Chondrocyte (in vitro differentiated cells): ENCODE results near the gene LAMB4. TPM values are rescaled to one million over a fixed set of nuclear protein-coding genes. Genes with fewer than 3 reads are reported as not detected.

Experiments
- DNase-seq: peaks from one replicate; pipeline ENCODE4 v3.0.0; 2021; ENCODE audit warnings: mixed read lengths, low spot score
- H3K27ac Mint-ChIP-seq: one replicate; pipeline ENCODE4 v1.8.0; 2021; ENCODE audit warnings: mild to moderate bottlenecking, moderate library complexity, mixed read lengths; ENCODE audit not compliant: unreplicated experiment
- H3K27me3 Mint-ChIP-seq: 2 replicates; pipeline ENCODE4 v1.8.0; 2021; ENCODE audit warnings: low read depth, mixed read lengths
- H3K36me3 Mint-ChIP-seq: 2 replicates; pipeline ENCODE4 v1.8.0; 2021; ENCODE audit warnings: low read depth, mixed read lengths
- H3K4me1 Mint-ChIP-seq: 2 replicates; pipeline ENCODE4 v1.8.0; 2021; ENCODE audit warnings: low read depth, mild to moderate bottlenecking, mixed read lengths
- H3K4me3 Mint-ChIP-seq: one replicate; pipeline ENCODE4 v1.8.0; 2021; ENCODE audit warnings: mild to moderate bottlenecking, moderate library complexity, mixed read lengths; ENCODE audit not compliant: unreplicated experiment
- H3K9me3 Mint-ChIP-seq: 2 replicates; pipeline ENCODE4 v1.8.0; 2021; ENCODE audit warnings: low read depth, mixed read lengths
- CTCF ChIP-seq: fragments of 200-600 bp; sonication (generic); IDR thresholded peaks from 2 replicates; pipeline ENCODE4 v1.5.0; 2021; ENCODE audit warnings: antibody characterized with exemption, mild to moderate bottlenecking, moderate library complexity
- total RNA-seq: library from RNA; stranded (reverse); gene quantifications from 3 replicates; pipeline ENCODE4 v1.2.1, GENCODE V29; 2021

Gene LAMB4
- total RNA-seq, 1 donor from 2014 or later, result not detected

- no peak for DNase-seq
- H3K4me3 Mint-ChIP-seq, result no peak overlapping the region
- TF ChIP-seq CTCF, result no peak
- no peaks in the 10 kb centered on the region for H3K36me3 Mint-ChIP-seq
- H3K4me1 Mint-ChIP-seq, result peaks cover 56% of the 10 kb centered on the region
- H3K27ac Mint-ChIP-seq, result peak overlapping the region; percentile 77
- H3K9me3 Mint-ChIP-seq, result peaks cover 2% of the 10 kb centered on the region
- H3K27me3 Mint-ChIP-seq, result no peaks in the 10 kb centered on the region
These were observed 102.0 kb downstream of the LAMB4 start for GRCh38 chr7:108028111-108028510.

DNA sequence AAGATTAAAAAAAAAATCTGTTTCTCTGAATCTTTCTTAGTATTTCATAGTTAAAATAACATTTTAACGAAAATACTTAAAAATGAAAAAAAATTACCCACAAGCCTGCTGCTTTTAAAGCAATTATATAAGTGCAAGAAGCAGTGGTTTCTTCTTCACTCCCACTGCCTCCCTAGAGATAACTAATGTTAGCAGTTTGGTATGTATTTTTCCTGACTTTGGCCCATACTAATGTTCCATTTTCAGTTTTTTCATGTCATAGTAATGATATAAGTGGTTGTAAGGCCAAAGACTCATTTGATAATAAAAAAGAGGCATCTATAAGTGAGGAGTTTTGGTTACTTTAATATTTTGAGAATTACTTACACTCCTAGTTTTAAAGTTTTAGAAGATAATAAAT is 102.9 kb downstream of the LAMB4 start:
- peak overlapping the region; percentile 76 for H3K27ac Mint-ChIP-seq
- peaks cover 62% of the 10 kb centered on the region for H3K4me1 Mint-ChIP-seq
- peaks cover 2% of the 10 kb centered on the region for H3K9me3 Mint-ChIP-seq
- DNase-seq, result no peak
- TF ChIP-seq CTCF, result no peak
- H3K36me3 Mint-ChIP-seq, result no peaks in the 10 kb centered on the region
- no peaks in the 10 kb centered on the region for H3K27me3 Mint-ChIP-seq
- no peak overlapping the region for H3K4me3 Mint-ChIP-seq

DNA sequence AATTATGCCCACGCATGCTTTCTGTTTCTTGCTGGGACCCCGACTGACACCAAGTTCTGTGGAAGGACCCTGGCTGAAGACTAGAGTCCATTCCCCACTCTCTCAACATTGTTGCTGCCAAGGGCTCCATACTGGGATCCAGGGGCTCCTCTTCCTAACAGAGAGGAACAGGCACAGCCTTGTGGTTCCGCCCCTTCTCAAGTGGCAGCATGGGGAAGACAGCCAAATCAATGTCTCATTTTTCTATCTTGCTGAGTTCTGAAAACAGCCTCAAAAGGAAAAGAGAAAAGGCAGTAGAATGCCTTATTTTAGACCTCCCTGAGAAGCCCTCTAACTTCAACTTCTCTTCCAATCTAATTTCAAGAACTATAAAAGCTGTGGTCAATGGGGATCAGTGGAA is 103.5 kb downstream of the LAMB4 start:
- no peak for TF ChIP-seq CTCF
- DNase-seq, result no peak
- Mint-ChIP-seq H3K27me3 (no peaks in the 10 kb centered on the region), H3K36me3 (no peaks in the 10 kb centered on the region), H3K27ac (peak overlapping the region; percentile 76), H3K4me3 (no peak overlapping the region), H3K9me3 (peaks cover 2% of the 10 kb centered on the region), H3K4me1 (peaks cover 64% of the 10 kb centered on the region)

GRCh38 chr7:108026116-108026515 is 104.0 kb downstream of the LAMB4 start:
- TF ChIP-seq CTCF, result no peak
- no peaks in the 10 kb centered on the region for H3K36me3 Mint-ChIP-seq
- no peak overlapping the region for H3K4me3 Mint-ChIP-seq
- DNase-seq, result no peak
- peak overlapping the region; percentile 76 for H3K27ac Mint-ChIP-seq
- no peaks in the 10 kb centered on the region for H3K27me3 Mint-ChIP-seq
- H3K4me1 Mint-ChIP-seq, result peaks cover 61% of the 10 kb centered on the region
- H3K9me3 Mint-ChIP-seq, result peaks cover 2% of the 10 kb centered on the region

DNA sequence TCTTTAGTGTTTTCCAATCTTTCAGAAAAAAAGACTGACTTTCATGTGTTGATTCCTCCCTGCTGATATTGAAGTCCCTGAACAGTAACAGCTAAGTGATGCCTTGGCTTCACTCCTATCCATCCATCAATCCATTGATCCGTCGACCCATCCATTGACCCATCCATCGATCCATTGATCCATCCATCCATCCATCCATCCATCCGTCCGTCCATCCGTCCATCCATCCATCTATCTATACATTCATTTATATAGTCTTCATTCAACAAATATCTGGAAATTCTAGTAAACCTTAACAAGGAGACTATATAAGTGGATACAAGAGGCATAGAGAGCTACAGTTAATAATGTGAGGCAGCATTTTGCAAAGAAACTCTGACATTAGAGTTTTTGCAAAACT is 105.6 kb downstream of the LAMB4 start:
- H3K27me3 Mint-ChIP-seq, result no peaks in the 10 kb centered on the region
- no peak for TF ChIP-seq CTCF
- H3K27ac Mint-ChIP-seq, result no peak overlapping the region
- DNase-seq, result no peak
- no peaks in the 10 kb centered on the region for H3K36me3 Mint-ChIP-seq
- H3K9me3 Mint-ChIP-seq, result peaks cover 2% of the 10 kb centered on the region
- H3K4me1 Mint-ChIP-seq, result peaks cover 48% of the 10 kb centered on the region
- H3K4me3 Mint-ChIP-seq, result no peak overlapping the region
